Adipocyte (in vitro differentiated cells): Measurements from ENCODE around the gene L3MBTL4.
"Not testable (repeated sequence)": the region's sequence is repeated elsewhere in the genome, so short reads cannot be mapped to it uniquely, and the experiment has no call there.

Experiments used
- DNase-seq: peaks from one replicate; pipeline ENCODE4 v3.0.0-alpha.2; 2015; ENCODE audit warnings: low read depth
- H3K27me3 ChIP-seq: replicated peaks from 2 replicates; pipeline ENCODE4 v1.7.0; 2013; ENCODE audit warnings: mild to moderate bottlenecking, low read length, moderate library complexity; ENCODE audit not compliant: control insufficient read depth, insufficient read depth
- H3K36me3 ChIP-seq: 2 replicates; pipeline ENCODE4 v1.7.0; 2013; ENCODE audit warnings: low read length, mild to moderate bottlenecking, moderate library complexity; ENCODE audit not compliant: control insufficient read depth, insufficient read depth, severe bottlenecking
- H3K4me1 ChIP-seq: 2 replicates; pipeline ENCODE4 v1.7.0; 2013; ENCODE audit warnings: mild to moderate bottlenecking, low read length, moderate library complexity; ENCODE audit not compliant: control insufficient read depth, insufficient read depth
- H3K4me3 ChIP-seq: 2 replicates; pipeline ENCODE4 v1.7.0; 2013; ENCODE audit warnings: mild to moderate bottlenecking, low read length, moderate library complexity
- H3K9ac ChIP-seq: 2 replicates; pipeline ENCODE4 v1.7.0; 2013; ENCODE audit warnings: mild to moderate bottlenecking, low read length, moderate library complexity
- H3K9me3 ChIP-seq: 2 replicates; pipeline ENCODE4 v1.7.0; 2013; ENCODE audit warnings: mild to moderate bottlenecking, low read length, moderate library complexity; ENCODE audit not compliant: control insufficient read depth

The L3MBTL4 gene

GRCh38 chr18:6079406-6079805 lies 335.3 kb downstream of the L3MBTL4 start:
- Histone ChIP-seq H3K27me3 (no peaks in the 10 kb centered on the region), H3K36me3 (no peaks in the 10 kb centered on the region), H3K4me3 (no peak overlapping the region), H3K9ac (no peak overlapping the region), H3K9me3 (no peaks in the 10 kb centered on the region), H3K4me1 (no peaks in the 10 kb centered on the region)
- DNase-seq = no peak

DNA sequence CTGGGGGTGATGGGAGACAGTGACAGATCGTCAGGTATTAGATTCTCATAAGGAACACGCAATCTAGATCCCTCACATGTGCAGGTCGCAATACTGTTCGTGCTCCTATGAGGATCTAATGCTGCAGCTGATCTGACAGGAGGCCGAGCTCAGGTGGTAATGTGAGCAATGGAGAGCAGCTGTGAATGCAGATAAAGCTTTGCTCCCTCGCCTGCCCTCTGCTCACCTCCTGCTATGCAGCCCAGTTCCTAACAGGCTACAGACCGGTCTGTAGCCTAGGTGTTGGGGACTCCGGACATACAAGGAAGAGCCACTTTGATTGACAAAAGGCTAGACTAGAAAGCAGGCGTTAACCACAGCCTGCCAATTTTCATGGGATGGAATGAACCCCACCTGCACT lies 335.8 kb downstream of the L3MBTL4 start:
- Histone ChIP-seq H3K36me3 (no peaks in the 10 kb centered on the region), H3K9ac (no peak overlapping the region), H3K4me3 (no peak overlapping the region), H3K9me3 (no peaks in the 10 kb centered on the region), H3K4me1 (no peaks in the 10 kb centered on the region), H3K27me3 (no peaks in the 10 kb centered on the region)
- no peak for DNase-seq

GRCh38 chr18:6072423-6072822 lies 342.3 kb downstream of the L3MBTL4 start:
- H3K27me3 ChIP-seq, DNase-seq, H3K4me3 ChIP-seq, H3K9ac ChIP-seq, H3K9me3 ChIP-seq, H3K4me1 ChIP-seq, H3K36me3 ChIP-seq: not testable (repeated sequence)

DNA sequence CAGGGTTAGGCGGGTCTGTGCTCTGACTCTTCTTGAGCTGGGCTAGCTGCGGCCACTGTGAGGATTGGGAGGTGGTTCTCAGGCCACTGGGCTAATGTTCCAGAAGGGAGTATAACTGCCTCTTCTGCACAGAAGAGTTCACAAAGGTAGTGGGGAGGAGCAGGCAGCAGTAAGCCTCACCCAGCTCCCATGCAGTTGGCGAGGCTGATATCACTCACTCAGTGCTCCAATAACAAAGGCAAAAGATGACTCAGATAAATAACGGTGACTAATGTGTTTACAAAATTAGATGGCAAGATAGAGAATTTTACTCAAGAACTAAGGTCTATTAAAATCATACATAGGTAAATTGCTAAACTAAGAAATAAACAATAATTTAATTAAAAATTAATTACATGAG lies 345.2 kb downstream of the L3MBTL4 start:
- no peak overlapping the region for H3K4me3 ChIP-seq
- no peaks in the 10 kb centered on the region for H3K4me1 ChIP-seq
- no peaks in the 10 kb centered on the region for H3K9me3 ChIP-seq
- H3K36me3 ChIP-seq = no peaks in the 10 kb centered on the region
- no peak overlapping the region for H3K9ac ChIP-seq
- no peak for DNase-seq
- no peaks in the 10 kb centered on the region for H3K27me3 ChIP-seq

DNA sequence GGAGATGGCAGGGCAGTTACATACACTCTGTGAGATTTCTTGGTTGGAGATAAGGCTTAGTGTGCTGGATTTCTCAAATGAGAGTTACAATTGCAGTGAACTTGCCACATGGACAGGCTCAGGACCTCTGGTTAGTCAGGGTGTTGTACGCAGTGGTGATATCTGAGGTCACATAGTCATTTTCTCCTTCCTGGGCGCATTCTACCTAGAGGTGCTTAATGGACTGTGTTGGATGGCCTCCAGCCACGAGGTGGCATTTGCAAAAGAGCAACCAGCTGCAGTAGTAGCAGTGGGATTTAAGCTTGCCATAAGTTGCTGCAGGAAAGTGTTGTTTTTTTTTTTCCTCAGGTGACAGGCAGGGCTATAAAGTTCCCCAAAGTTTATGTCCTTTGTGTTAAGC lies 345.6 kb downstream of the L3MBTL4 start:
- H3K4me3 ChIP-seq = no peak overlapping the region

DNA sequence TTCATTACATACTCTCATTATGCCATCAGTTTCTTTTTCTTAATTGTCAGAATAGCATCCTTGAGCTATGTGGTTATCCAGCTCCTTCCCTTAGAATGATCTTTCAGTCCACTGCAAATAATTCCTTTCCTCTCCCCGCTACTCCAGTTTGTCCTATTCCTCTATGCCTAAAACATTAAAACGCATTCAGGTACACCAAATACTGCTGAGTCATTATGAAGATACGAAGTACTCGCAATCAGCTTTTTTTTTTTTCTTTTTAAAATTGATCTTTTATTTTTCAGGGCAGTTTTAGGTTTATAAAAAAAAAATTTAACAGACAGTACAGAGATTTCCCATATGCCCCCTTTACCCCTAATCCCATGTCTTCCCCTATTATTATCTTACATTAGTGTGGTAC lies 354.6 kb downstream of the L3MBTL4 start:
- Histone ChIP-seq H3K9ac (no peak overlapping the region), H3K36me3 (no peaks in the 10 kb centered on the region), H3K27me3 (no peaks in the 10 kb centered on the region), H3K4me1 (peaks cover 16% of the 10 kb centered on the region), H3K4me3 (no peak overlapping the region), H3K9me3 (no peaks in the 10 kb centered on the region)
- no peak for DNase-seq

More for the DNA sequence above, 345.6 kb downstream of the L3MBTL4 start:
- Histone ChIP-seq H3K9ac (no peak overlapping the region), H3K27me3 (no peaks in the 10 kb centered on the region), H3K9me3 (no peaks in the 10 kb centered on the region), H3K36me3 (no peaks in the 10 kb centered on the region), H3K4me1 (no peaks in the 10 kb centered on the region)
- DNase-seq = no peak

DNA sequence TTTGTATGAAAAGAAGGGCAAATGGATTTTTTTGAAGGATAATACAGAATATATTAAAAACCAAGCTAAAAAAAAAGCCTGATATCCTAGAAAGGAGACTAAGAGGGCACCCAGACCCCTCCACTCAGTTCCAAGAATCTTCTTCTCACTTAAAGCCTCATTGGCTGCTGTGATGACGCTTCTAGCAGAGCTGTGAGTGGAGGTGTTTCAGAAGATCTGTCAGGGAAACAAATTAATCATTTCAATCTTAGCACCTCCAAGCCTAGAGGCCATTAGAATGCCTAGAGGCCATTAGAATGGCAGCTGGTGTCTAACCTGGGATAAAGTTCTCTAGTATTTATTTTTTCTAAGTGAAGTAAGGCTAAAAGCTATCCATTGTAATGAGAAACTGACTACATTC lies 355.2 kb downstream of the L3MBTL4 start:
- peaks cover 16% of the 10 kb centered on the region for H3K4me1 ChIP-seq
- no peaks in the 10 kb centered on the region for H3K36me3 ChIP-seq
- no peaks in the 10 kb centered on the region for H3K27me3 ChIP-seq
- no peak overlapping the region for H3K4me3 ChIP-seq
- H3K9me3 ChIP-seq = no peaks in the 10 kb centered on the region
- no peak for DNase-seq
- no peak overlapping the region for H3K9ac ChIP-seq

DNA sequence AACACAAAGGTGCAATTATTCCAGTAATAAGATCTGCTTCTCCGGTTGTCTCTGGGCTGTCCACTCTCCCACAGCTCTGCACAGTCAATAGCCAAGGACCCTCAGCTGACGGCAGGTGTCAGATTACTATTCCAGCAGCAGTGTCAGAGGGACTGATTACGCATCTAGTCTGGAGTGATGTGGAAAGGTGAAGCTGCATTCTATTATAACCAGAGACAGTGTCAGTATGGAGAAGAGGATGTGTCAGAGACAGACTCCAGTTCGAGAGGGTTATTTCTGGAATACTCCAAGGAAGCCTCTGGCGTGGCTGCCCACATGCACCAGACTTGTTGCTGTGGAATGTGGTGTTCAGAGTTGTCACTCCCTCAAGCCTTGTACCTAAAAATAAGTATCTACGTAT lies 355.8 kb downstream of the L3MBTL4 start:
- DNase-seq = peak; percentile 28

DNA sequence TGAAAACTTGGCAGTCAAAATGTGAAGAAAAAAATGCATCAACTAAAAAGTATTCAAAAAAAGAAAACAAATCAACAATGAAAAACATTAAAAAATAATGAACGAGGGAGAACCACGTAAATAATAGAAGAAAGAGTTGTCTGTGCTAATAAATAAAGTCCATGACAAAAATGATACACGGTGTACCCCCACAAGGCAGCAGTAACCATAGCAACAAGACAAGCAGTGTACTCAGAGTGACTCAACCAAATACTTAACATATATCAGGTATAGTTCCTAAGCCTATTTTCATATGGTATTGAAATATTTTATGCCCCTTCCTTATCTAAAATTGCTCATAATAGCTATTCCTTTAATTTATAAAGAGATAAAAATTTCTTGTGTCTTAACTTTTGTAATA lies 357.1 kb downstream of the L3MBTL4 start:
- Histone ChIP-seq H3K36me3 (no peaks in the 10 kb centered on the region), H3K4me3 (no peak overlapping the region), H3K9me3 (no peaks in the 10 kb centered on the region), H3K27me3 (no peaks in the 10 kb centered on the region), H3K9ac (no peak overlapping the region), H3K4me1 (peaks cover 19% of the 10 kb centered on the region)
- DNase-seq = no peak

More for the DNA sequence above, 355.8 kb downstream of the L3MBTL4 start:
- no peaks in the 10 kb centered on the region for H3K9me3 ChIP-seq
- H3K4me1 ChIP-seq = peaks cover 16% of the 10 kb centered on the region
- no peaks in the 10 kb centered on the region for H3K36me3 ChIP-seq
- H3K4me3 ChIP-seq = no peak overlapping the region
- no peaks in the 10 kb centered on the region for H3K27me3 ChIP-seq
- no peak overlapping the region for H3K9ac ChIP-seq

DNA sequence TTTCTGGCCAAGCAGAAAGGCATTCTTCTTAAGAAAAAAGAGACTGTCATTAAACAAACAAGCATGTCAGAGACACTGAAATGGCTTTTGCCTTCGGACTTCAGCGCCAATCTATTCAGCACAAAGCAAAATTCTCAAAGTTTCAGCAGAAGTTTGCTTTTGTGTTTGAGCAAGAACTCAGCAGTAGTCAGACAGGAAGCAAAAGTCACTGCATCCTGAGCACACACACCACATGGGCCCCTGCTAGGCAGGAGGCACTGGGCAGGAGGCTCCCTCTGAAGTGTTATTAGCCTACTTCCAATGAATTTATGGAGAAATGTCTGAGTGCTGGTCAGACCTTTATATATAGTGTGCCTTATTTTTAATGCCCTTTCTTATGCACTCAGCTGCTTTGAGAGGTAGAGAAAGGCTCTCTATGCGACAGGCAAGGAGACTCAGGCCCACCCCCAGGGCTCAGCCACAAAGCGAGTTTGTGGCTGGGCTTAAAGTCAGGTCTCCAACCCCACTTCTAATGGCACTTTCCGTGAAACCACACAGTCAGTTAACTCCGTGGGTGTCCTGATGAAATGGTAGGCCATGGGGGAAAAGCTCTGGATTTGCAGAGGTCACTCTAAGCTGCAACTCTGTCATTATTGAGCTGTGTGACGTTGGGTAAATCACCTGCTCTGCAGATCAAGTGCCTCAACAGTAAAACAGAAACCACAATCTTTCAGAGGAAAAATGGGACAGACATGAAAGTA lies 358.4 kb downstream of the L3MBTL4 start:
- Histone ChIP-seq H3K4me1 (peaks cover 27% of the 10 kb centered on the region), H3K9ac (peak overlapping the region; percentile 37), H3K4me3 (peak overlapping the region; percentile 16), H3K27me3 (no peaks in the 10 kb centered on the region), H3K36me3 (no peaks in the 10 kb centered on the region), H3K9me3 (no peaks in the 10 kb centered on the region)
- peak; percentile 44 for DNase-seq

- Histone ChIP-seq H3K4me1 (peaks cover 27% of the 10 kb centered on the region), H3K36me3 (no peaks in the 10 kb centered on the region), H3K9ac (peak overlapping the region; percentile 37), H3K9me3 (no peaks in the 10 kb centered on the region), H3K27me3 (no peaks in the 10 kb centered on the region), H3K4me3 (peak overlapping the region; percentile 16)
- peak; percentile 47 for DNase-seq
These were observed 359.0 kb downstream of the L3MBTL4 start for GRCh38 chr18:6055711-6056110.
